HCT116 (cell line): Measurements from ENCODE around the gene NEB. TPM values are rescaled to one million over a fixed set of nuclear protein-coding genes. Genes with fewer than 3 reads are reported as not detected.
A peak's percentile ranks its signal among the peaks of the same experiment; 100 is the strongest.

Source experiments
- ATAC-seq: fragments of 200-7000 bp; cut with Tn5 transposase; 2 replicates; pipeline ENCODE4 v1.9.1; 2020; ENCODE audit warnings: mild to moderate bottlenecking, moderate library complexity
- BruUV-seq: library from RNA; stranded (reverse); fragments of 400-500 nt; replicated peaks from 2 replicates; lab custom pipeline; 2021; lab: Mats Ljungman, UMichigan
- CTCF ChIA-PET: fragments of 300-600 bp; sonication (Branson Sonifier 250); formaldehyde crosslinking; loops from one replicate; lab custom pipeline; 2021; ENCODE audit warnings: antibody characterized with exemption; lab: Charles Lee
- POLR2A ChIA-PET: fragments of 300-600, 350-600 bp; sonication (Branson Sonifier 250); formaldehyde crosslinking; loops from one replicate; lab custom pipeline; 2021; ENCODE audit warnings: antibody characterized with exemption; lab: Charles Lee
- RAD21 ChIA-PET, 2 experiments: fragments of 300-600 bp; sonication (Branson Sonifier 250); formaldehyde crosslinking; loops; one replicate each; lab custom pipeline; 2023; ENCODE audit warnings: low total read pairs in 2 of 2; ENCODE audit not compliant: uncharacterized antibody in 2 of 2, unreplicated experiment in 2 of 2, low non-redundant PET in 1 of 2; lab: Charles Lee
- DNase-seq: peaks from one replicate; pipeline ENCODE4 v3.0.0-alpha.2; 2010; ENCODE audit warnings: low read depth, low spot score
- H2AFZ ChIP-seq: fragments of 200-600 bp; shearing (Covaris generic), sonication (generic); 2 replicates; pipeline ENCODE4 v1.6.1; 2017; ENCODE audit warnings: low read depth, mixed run types, mixed read lengths, antibody characterized with exemption, low read length; ENCODE audit not compliant: poor library complexity, severe bottlenecking
- H3K27ac ChIP-seq: 2 replicates; pipeline ENCODE4 v1.5.1; 2012; ENCODE audit warnings: low read depth, low read length
- H3K27me3 ChIP-seq: fragments of 200-600 bp; sonication (generic); 2 replicates; pipeline ENCODE4 v1.6.1; 2016; ENCODE audit warnings: mixed run types, low read length, mixed read lengths; ENCODE audit not compliant: insufficient read depth
- H3K36me3 ChIP-seq, 2 experiments: fragments of 200-500 bp in 1 of 2; fragments of 200-600 bp in 1 of 2; sonication (Bioruptor generic) in 1 of 2; sonication (generic) in 1 of 2; 2 replicates each; pipeline versions ENCODE4 v1.5.1 to v1.6.1; 2014 to 2016; ENCODE audit warnings: low read length in 2 of 2, inconsistent platforms in 1 of 2, mixed read lengths in 1 of 2, mixed run types in 1 of 2; ENCODE audit not compliant: insufficient read depth in 2 of 2, control insufficient read depth in 1 of 2
- H3K4me1 ChIP-seq, 2 experiments: fragments of 200-600 bp in 1 of 2; sonication (generic) in 1 of 2; 2 replicates each; pipeline versions ENCODE4 v1.5.1 to v1.6.1; 2012 to 2017; ENCODE audit warnings: low read length in 2 of 2, inconsistent platforms in 1 of 2, mild to moderate bottlenecking in 1 of 2, mixed read lengths in 1 of 2, mixed run types in 1 of 2, moderate library complexity in 1 of 2; ENCODE audit not compliant: insufficient read depth in 2 of 2, control insufficient read depth in 1 of 2
- H3K4me2 ChIP-seq: fragments of 200-600 bp; sonication (generic); 2 replicates; pipeline ENCODE4 v1.6.1; 2017; ENCODE audit warnings: mixed run types, low read length, mixed read lengths
- H3K4me3 ChIP-seq, 2 experiments: fragments of 200-600 bp in 1 of 2; sonication (generic) in 1 of 2; replicated peaks in 1 of 2; 2 replicates each; pipeline ENCODE4 v1.5.1; 2011 to 2016; ENCODE audit warnings: low read length in 2 of 2, control low read depth in 1 of 2, low read depth in 1 of 2, mild to moderate bottlenecking in 1 of 2, mixed read lengths in 1 of 2, mixed run types in 1 of 2
- H3K79me2 ChIP-seq: fragments of 200-600 bp; sonication (generic); 2 replicates; pipeline ENCODE4 v1.6.1; 2017; ENCODE audit warnings: mild to moderate bottlenecking, mixed run types, low read length, moderate library complexity, mixed read lengths; ENCODE audit not compliant: insufficient read depth
- H3K9ac ChIP-seq: fragments of 200-600 bp; sonication (generic); 2 replicates; pipeline ENCODE4 v1.6.1; 2016; ENCODE audit warnings: low read length, mixed read lengths
- H3K9me2 ChIP-seq: fragments of 200-600 bp; sonication (generic), shearing (Covaris generic); 2 replicates; pipeline ENCODE4 v1.6.1; 2017; ENCODE audit warnings: mixed run types, mild to moderate bottlenecking, moderate library complexity; ENCODE audit not compliant: insufficient read depth
- H3K9me3 ChIP-seq, 2 experiments: fragments of 200-500 bp in 1 of 2; fragments of 200-600 bp in 1 of 2; sonication (Bioruptor generic) in 1 of 2; sonication (generic) in 1 of 2; 2 replicates each; pipeline ENCODE4 v1.6.1; 2014 to 2017; ENCODE audit warnings: low read length in 2 of 2, mixed read lengths in 2 of 2, inconsistent platforms in 1 of 2, low read depth in 1 of 2, mild to moderate bottlenecking in 1 of 2, mixed run types in 1 of 2, moderate library complexity in 1 of 2; ENCODE audit not compliant: control insufficient read depth in 1 of 2, insufficient read depth in 1 of 2
- H4K20me1 ChIP-seq: fragments of 200-600 bp; sonication (generic), shearing (Covaris generic); 2 replicates; pipeline ENCODE4 v1.6.1; 2017; ENCODE audit warnings: mixed run types, mild to moderate bottlenecking, moderate library complexity; ENCODE audit not compliant: insufficient read depth
- ATF3 ChIP-seq: IDR thresholded peaks from 2 replicates; pipeline ENCODE4 v1.6.1; 2012
- CEBPB ChIP-seq: IDR thresholded peaks from 2 replicates; pipeline ENCODE4 v1.6.1; 2012; ENCODE audit warnings: low read depth
- EGR1 ChIP-seq: IDR thresholded peaks from 2 replicates; pipeline ENCODE4 v1.6.1; 2012; ENCODE audit warnings: low read depth
- ELF1 ChIP-seq: IDR thresholded peaks from 2 replicates; pipeline ENCODE4 v1.6.1; 2012; ENCODE audit warnings: low read depth, borderline replicate concordance
- EZH2 ChIP-seq: fragments of 200-600 bp; sonication (generic); IDR thresholded peaks from 2 replicates; pipeline ENCODE4 v1.6.1; 2017; ENCODE audit warnings: antibody characterized with exemption, mixed run types
- EZH2phosphoT487 ChIP-seq: fragments of 200-600 bp; IDR thresholded peaks from 2 replicates; pipeline ENCODE4 v1.6.1; 2018; ENCODE audit warnings: antibody characterized with exemption, borderline replicate concordance
- FOSL1 ChIP-seq: IDR thresholded peaks from 2 replicates; pipeline ENCODE4 v1.6.1; 2012; ENCODE audit warnings: low read depth
- JUND ChIP-seq: IDR thresholded peaks from 2 replicates; pipeline ENCODE4 v1.6.1; 2012
- MAX ChIP-seq: IDR thresholded peaks from 2 replicates; pipeline ENCODE4 v1.6.1; 2012
- POLR2A ChIP-seq: IDR thresholded peaks from 2 replicates; pipeline ENCODE4 v1.7.0; 2011; ENCODE audit warnings: borderline replicate concordance; ENCODE audit not compliant: insufficient read depth, insufficient read length; ENCODE audit errors: extremely low read depth
- POLR2AphosphoS5 ChIP-seq: IDR thresholded peaks from 2 replicates; pipeline ENCODE4 v1.6.1; 2011; ENCODE audit warnings: mild to moderate bottlenecking, low read depth, low read length, moderate library complexity
- RAD21 ChIP-seq: IDR thresholded peaks from 2 replicates; pipeline ENCODE4 v1.6.1; 2012; ENCODE audit warnings: low read depth, mild to moderate bottlenecking
- REST ChIP-seq: IDR thresholded peaks from 2 replicates; pipeline ENCODE4 v1.6.1; 2012; ENCODE audit warnings: low read depth
- SIN3A ChIP-seq: IDR thresholded peaks from 2 replicates; pipeline ENCODE4 v1.6.1; 2012; ENCODE audit warnings: low read depth
- SP1 ChIP-seq: IDR thresholded peaks from 2 replicates; pipeline ENCODE4 v1.6.1; 2012; ENCODE audit warnings: low read depth
- SRF ChIP-seq: IDR thresholded peaks from 2 replicates; pipeline ENCODE4 v1.6.1; 2012; ENCODE audit warnings: low read depth
- TCF7L2 ChIP-seq: IDR thresholded peaks from 2 replicates; pipeline ENCODE4 v1.7.0; 2011; ENCODE audit warnings: borderline replicate concordance, inconsistent platforms; ENCODE audit not compliant: insufficient read depth, insufficient read length; ENCODE audit errors: extremely low read depth
- YY1 ChIP-seq: IDR thresholded peaks from 2 replicates; pipeline ENCODE4 v1.6.1; 2011; ENCODE audit warnings: low read length, low read depth, moderate library complexity, mild to moderate bottlenecking; ENCODE audit not compliant: insufficient replicate concordance; ENCODE audit errors: extremely low read depth
- ZFX ChIP-seq: fragments of 450-650 bp; IDR thresholded peaks from 2 replicates; pipeline ENCODE4 v1.6.1; 2017
- ZNF274 ChIP-seq: fragments of 200-500 bp; sonication (Bioruptor generic); IDR thresholded peaks from 2 replicates; pipeline ENCODE4 v1.6.1; 2014; ENCODE audit warnings: mild to moderate bottlenecking, low read depth, low read length, inconsistent platforms
- intact Hi-C: fragments of 100-400 bp; cut with micrococcal nuclease; formaldehyde crosslinking; loops from 2 replicates; pipeline ENCODE4 v1.10.0; 2022
- total RNA-seq: library from RNA; stranded (reverse); gene quantifications from one replicate; pipeline ENCODE4 v1.2.1, GENCODE V29; 2021; ENCODE audit not compliant: unreplicated experiment

Gene NEB
- total RNA-seq, 1 experiment from 2014 or later = 0.34 TPM

GRCh38 chr2:151691631-151692030 is 42.6 kb downstream of the NEB start:
- Histone ChIP-seq H3K27ac (no peak overlapping the region), H3K9ac (no peak overlapping the region), H3K9me2 (no peaks in the 10 kb centered on the region), H3K9me3 (no peaks in the 10 kb centered on the region), H4K20me1 (no peaks in the 10 kb centered on the region), H3K4me3 (no peak overlapping the region), H3K79me2 (no peaks in the 10 kb centered on the region), H3K4me1 (no peaks in the 10 kb centered on the region), H3K27me3 (no peaks in the 10 kb centered on the region), H3K36me3 (no peaks in the 10 kb centered on the region), H3K4me2 (no peak overlapping the region), H2AFZ (no peak overlapping the region)
- DNase-seq = no peak
- no TSS peak for BruUV-seq
- intact Hi-C loops = no loop called here
- TF ChIP-seq POLR2A (no peak), RAD21 (peak; percentile 20; the same call in 1 of the 2 replicates), EGR1 (no peak), MAX (no peak)
- CTCF ChIA-PET = no interaction called here
- POLR2A ChIA-PET = no interaction called here
- ATAC-seq = no peak
- RAD21 ChIA-PET = no interaction called here

- no peaks in the 10 kb centered on the region for H3K79me2 ChIP-seq
- ChIA-PET CTCF (no interaction called here), POLR2A (no interaction called here), RAD21 (no interaction called here)
- TF ChIP-seq POLR2AphosphoS5 (no peak), JUND (no peak), MAX (no peak), SRF (no peak), FOSL1 (no peak), TCF7L2 (no peak), SP1 (no peak), ELF1 (no peak), CEBPB (no peak), RAD21 (no peak), YY1 (no peak), ATF3 (no peak), EZH2 (no peak), EGR1 (no peak), EZH2phosphoT487 (no peak), REST (no peak), POLR2A (no peak), ZNF274 (no peak), SIN3A (no peak), ZFX (no peak)
- no peaks in the 10 kb centered on the region for H3K4me1 ChIP-seq
- no peaks in the 10 kb centered on the region for H3K9me2 ChIP-seq
- no peak overlapping the region for H3K9ac ChIP-seq
- H2AFZ ChIP-seq = no peak overlapping the region
- H3K27me3 ChIP-seq = no peaks in the 10 kb centered on the region
- intact Hi-C loops = no loop called here
- DNase-seq (no peak), ATAC-seq (no peak)
- no peaks in the 10 kb centered on the region for H3K9me3 ChIP-seq
- BruUV-seq = no TSS peak
- H3K4me3 ChIP-seq = no peak overlapping the region
- no peaks in the 10 kb centered on the region for H3K36me3 ChIP-seq
- no peaks in the 10 kb centered on the region for H4K20me1 ChIP-seq
- H3K4me2 ChIP-seq = no peak overlapping the region
- H3K27ac ChIP-seq = no peak overlapping the region
Observed at GRCh38 chr2:151688719-151689118, 45.6 kb downstream of the NEB start.
